PC-3 (cell line): ENCODE measurements around the gene TMEM54. TPM values are rescaled to one million over a fixed set of nuclear protein-coding genes. Genes with fewer than 3 reads are reported as not detected.

Experiments
- ATAC-seq: fragments of 200-7000 bp; cut with Tn5 transposase; 2 replicates; pipeline ENCODE4 v1.9.1; 2020; ENCODE audit warnings: mild to moderate bottlenecking, moderate library complexity
- BruUV-seq: library from RNA; stranded (reverse); fragments of 400-500 nt; replicated peaks from 2 replicates; lab custom pipeline; 2021; lab: Mats Ljungman, UMichigan
- CTCF ChIA-PET: fragments of 300-600 bp; sonication (Branson Sonifier 250); formaldehyde crosslinking; loops from one replicate; lab custom pipeline; 2022; ENCODE audit warnings: antibody characterized with exemption; lab: Charles Lee
- POLR2A ChIA-PET: fragments of 300-600 bp; sonication (Branson Sonifier 250); formaldehyde crosslinking; loops from one replicate; lab custom pipeline; 2022; ENCODE audit warnings: antibody characterized with exemption; ENCODE audit not compliant: unreplicated experiment; lab: Charles Lee
- DNase-seq: peaks from one replicate; pipeline ENCODE4 v3.0.0-alpha.2; 2015
- H2AFZ ChIP-seq: fragments of 300-600 bp; sonication (generic); 2 replicates; pipeline ENCODE4 v1.6.0; 2016; ENCODE audit warnings: antibody characterized with exemption, low read length
- H3F3A ChIP-seq: fragments of 300-600 bp; sonication (generic); one replicate; pipeline ENCODE4 v1.6.0; 2017; ENCODE audit warnings: antibody characterized with exemption, low read length, control low read depth, mild to moderate bottlenecking; ENCODE audit not compliant: unreplicated experiment
- H3K27ac ChIP-seq: fragments of 300-600 bp; sonication (generic); 2 replicates; pipeline ENCODE4 v1.5.1; 2016; ENCODE audit warnings: mild to moderate bottlenecking, low read length
- H3K27me3 ChIP-seq: fragments of 300-600 bp; sonication (generic); 2 replicates; pipeline ENCODE4 v1.6.1; 2016; ENCODE audit warnings: low read length, mixed read lengths
- H3K36me3 ChIP-seq: fragments of 300-600 bp; sonication (generic); 2 replicates; pipeline ENCODE4 v1.6.1; 2016; ENCODE audit warnings: low read depth, mixed run types, low read length, mixed read lengths
- H3K4me1 ChIP-seq: fragments of 300-600 bp; sonication (generic); 2 replicates; pipeline ENCODE4 v1.5.1; 2016; ENCODE audit warnings: low read length; ENCODE audit not compliant: insufficient read depth
- H3K4me2 ChIP-seq: fragments of 300-600 bp; sonication (generic); 2 replicates; pipeline ENCODE4 v1.6.0; 2016; ENCODE audit warnings: low read length
- H3K4me3 ChIP-seq: fragments of 300-600 bp; sonication (generic); 2 replicates; pipeline ENCODE4 v1.5.1; 2016; ENCODE audit warnings: mild to moderate bottlenecking, low read length, mixed read lengths
- H3K79me2 ChIP-seq: fragments of 300-600 bp; sonication (generic); 2 replicates; pipeline ENCODE4 v1.6.1; 2017; ENCODE audit warnings: low read length, mixed read lengths
- H3K9ac ChIP-seq: fragments of 300-600 bp; sonication (generic); 2 replicates; pipeline ENCODE4 v1.6.0; 2016; ENCODE audit warnings: mild to moderate bottlenecking, low read length
- H3K9me2 ChIP-seq: fragments of 300-600 bp; sonication (generic); replicated peaks from 2 replicates; pipeline ENCODE4 v1.6.1; 2016; ENCODE audit warnings: mixed run types, low read length, mixed read lengths
- H3K9me3 ChIP-seq: fragments of 300-600 bp; sonication (generic); 2 replicates; pipeline ENCODE4 v1.6.1; 2016; ENCODE audit warnings: low read length, mixed read lengths
- H4K20me1 ChIP-seq: fragments of 300-600 bp; sonication (generic); 2 replicates; pipeline ENCODE4 v1.6.1; 2016; ENCODE audit warnings: low read length, mixed read lengths
- EZH2 ChIP-seq: fragments of 300-600 bp; sonication (generic); IDR thresholded peaks from one replicate; pipeline ENCODE4 v1.6.1; 2017; ENCODE audit warnings: antibody characterized with exemption, mild to moderate bottlenecking, low read length; ENCODE audit not compliant: unreplicated experiment
- EZH2phosphoT487 ChIP-seq: fragments of 300-600 bp; sonication (generic); IDR thresholded peaks from 2 replicates; pipeline ENCODE4 v1.6.1; 2018; ENCODE audit warnings: mild to moderate bottlenecking, antibody characterized with exemption, low read length, borderline replicate concordance
- intact Hi-C: fragments of 100-400 bp; cut with micrococcal nuclease; formaldehyde crosslinking; loops from 2 replicates; pipeline ENCODE4 v1.9.0; 2023
- total RNA-seq: library from RNA; depleted of rRNA; stranded (reverse); fragments of >200 nt; gene quantifications from 2 replicates; pipeline ENCODE4 v1.2.3, GENCODE V29; 2014
- TF ChIP-seq, protein P1 (sequence below): fragments of 300-600 bp; sonication (generic); conservative IDR thresholded peaks from 2 replicates; pipeline ENCODE4 v1.5.1; 2017; ENCODE audit warnings: antibody characterized with exemption, low read depth, mild to moderate bottlenecking, low read length

Gene TMEM54
- total RNA-seq, 1 experiment from 2014 or later: 175 TPM

DNA sequence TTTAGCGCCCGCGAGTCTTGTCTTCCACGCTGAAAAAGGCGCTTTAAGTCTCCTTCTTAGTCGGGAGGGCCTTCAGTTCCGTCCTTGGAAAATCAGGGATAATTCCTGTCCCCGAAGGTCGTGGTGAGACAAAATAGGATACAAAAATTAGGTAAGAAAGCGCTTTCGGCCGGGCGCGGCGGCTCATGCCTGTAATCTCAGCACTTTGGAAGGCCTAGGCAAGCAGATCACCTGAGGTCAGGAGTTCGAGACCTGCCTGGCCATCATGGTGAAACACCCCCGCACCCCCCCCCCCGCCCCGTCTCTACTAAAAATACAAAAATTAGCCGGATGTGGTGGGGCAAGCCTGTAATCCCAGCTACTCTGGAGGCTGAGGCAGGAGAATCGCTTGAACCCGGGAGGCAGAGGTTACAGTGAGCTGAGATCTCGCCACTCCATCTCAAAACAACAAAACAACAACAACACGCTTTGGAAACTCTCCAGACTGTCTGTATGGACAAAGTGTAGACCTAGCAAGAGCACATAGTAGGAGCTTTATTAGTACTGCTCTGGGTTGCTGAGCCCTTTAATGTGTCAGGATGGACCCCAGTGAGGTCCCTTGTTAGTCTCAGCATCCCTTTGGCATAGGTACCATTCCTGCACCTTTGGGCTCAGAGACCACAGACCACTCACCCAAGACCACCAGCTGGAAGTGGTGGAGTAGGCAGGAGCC lies 790 bp upstream of the TMEM54 start:
- Histone ChIP-seq H3F3A (no peaks in the 10 kb centered on the region), H2AFZ (peak overlapping the region; percentile 99), H3K9me3 (no peaks in the 10 kb centered on the region), H3K9me2 (no peaks in the 10 kb centered on the region), H3K9ac (peak overlapping the region; percentile 76), H3K27me3 (no peaks in the 10 kb centered on the region), H3K4me1 (peaks cover 10% of the 10 kb centered on the region), H3K27ac (no peak overlapping the region), H3K36me3 (no peaks in the 10 kb centered on the region), H3K4me3 (peak overlapping the region; percentile 80), H3K79me2 (peaks cover 13% of the 10 kb centered on the region), H3K4me2 (peak overlapping the region; percentile 99), H4K20me1 (no peaks in the 10 kb centered on the region)
- DNase-seq (no peak), ATAC-seq (no peak)
- CTCF ChIA-PET: no interaction called here
- POLR2A ChIA-PET: no interaction called here
- BruUV-seq: TSS peak; percentile 63
- intact Hi-C loops: no loop called here
- TF ChIP-seq, protein P1, sequence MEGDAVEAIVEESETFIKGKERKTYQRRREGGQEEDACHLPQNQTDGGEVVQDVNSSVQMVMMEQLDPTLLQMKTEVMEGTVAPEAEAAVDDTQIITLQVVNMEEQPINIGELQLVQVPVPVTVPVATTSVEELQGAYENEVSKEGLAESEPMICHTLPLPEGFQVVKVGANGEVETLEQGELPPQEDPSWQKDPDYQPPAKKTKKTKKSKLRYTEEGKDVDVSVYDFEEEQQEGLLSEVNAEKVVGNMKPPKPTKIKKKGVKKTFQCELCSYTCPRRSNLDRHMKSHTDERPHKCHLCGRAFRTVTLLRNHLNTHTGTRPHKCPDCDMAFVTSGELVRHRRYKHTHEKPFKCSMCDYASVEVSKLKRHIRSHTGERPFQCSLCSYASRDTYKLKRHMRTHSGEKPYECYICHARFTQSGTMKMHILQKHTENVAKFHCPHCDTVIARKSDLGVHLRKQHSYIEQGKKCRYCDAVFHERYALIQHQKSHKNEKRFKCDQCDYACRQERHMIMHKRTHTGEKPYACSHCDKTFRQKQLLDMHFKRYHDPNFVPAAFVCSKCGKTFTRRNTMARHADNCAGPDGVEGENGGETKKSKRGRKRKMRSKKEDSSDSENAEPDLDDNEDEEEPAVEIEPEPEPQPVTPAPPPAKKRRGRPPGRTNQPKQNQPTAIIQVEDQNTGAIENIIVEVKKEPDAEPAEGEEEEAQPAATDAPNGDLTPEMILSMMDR: no peak
- no peak for TF ChIP-seq EZH2
- TF ChIP-seq EZH2phosphoT487: no peak

DNA sequence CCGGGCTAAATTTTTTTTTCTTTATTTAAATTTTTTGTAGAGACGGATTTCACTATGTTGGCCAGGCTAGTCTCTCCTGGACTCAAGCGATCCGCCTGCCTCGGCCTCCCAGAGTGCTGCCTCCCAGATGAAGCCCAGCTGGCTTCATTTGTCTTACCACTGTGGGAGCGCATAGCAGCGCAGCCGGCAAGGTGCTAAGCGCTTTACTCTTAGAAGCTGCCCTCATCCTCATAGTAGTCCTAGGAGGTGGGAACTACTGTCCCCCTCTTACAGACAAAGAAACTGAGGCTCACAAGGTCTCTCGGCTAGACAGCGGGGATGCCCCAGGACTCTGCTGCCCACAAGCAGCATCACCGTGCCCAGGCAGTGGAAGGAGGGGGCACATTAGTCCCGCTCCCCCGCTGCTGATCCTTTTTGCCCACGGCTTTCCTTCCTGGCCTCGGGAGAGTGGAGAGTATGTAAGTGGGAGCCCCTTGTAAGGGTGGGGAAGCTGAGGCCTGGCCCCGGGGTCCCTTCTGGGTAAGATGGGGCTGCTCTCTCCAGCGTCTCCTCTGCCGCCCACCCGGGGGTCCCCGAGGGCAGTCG lies 726 bp downstream of the TMEM54 start:
- intact Hi-C loops: no loop called here
- no peaks in the 10 kb centered on the region for H3K9me3 ChIP-seq
- H3K27ac ChIP-seq: no peak overlapping the region
- no peaks in the 10 kb centered on the region for H3F3A ChIP-seq
- H3K36me3 ChIP-seq: no peaks in the 10 kb centered on the region
- no peaks in the 10 kb centered on the region for H3K27me3 ChIP-seq
- H3K79me2 ChIP-seq: peaks cover 13% of the 10 kb centered on the region
- H3K9ac ChIP-seq: peak overlapping the region; percentile 77
- TSS peak; percentile 50 for BruUV-seq
- ATAC-seq: peak; percentile 37
- peak overlapping the region; percentile 92 for H3K4me3 ChIP-seq
- no peak for DNase-seq
- ChIA-PET POLR2A (no interaction called here), CTCF (no interaction called here)
- peak overlapping the region; percentile 93 for H2AFZ ChIP-seq
- H3K4me2 ChIP-seq: peak overlapping the region; percentile 100
- no peaks in the 10 kb centered on the region for H3K9me2 ChIP-seq
- no peaks in the 10 kb centered on the region for H4K20me1 ChIP-seq
- TF ChIP-seq EZH2phosphoT487: no peak
- TF ChIP-seq, protein P1: no peak
- TF ChIP-seq EZH2: no peak
- peaks cover 10% of the 10 kb centered on the region for H3K4me1 ChIP-seq
